A549 (cell line): ENCODE measurements around the gene BCAS1. TPM values are rescaled to one million over a fixed set of nuclear protein-coding genes. Genes with fewer than 3 reads are reported as not detected.

Experiments
- ATAC-seq, 2 experiments: fragments of 200-7000 bp in 1 of 2; fragments of >200 bp in 1 of 2; cut with Nextera tagmentation in 1 of 2; cut with Tn5 transposase in 1 of 2; 3 replicates each; pipeline versions ENCODE4 v1.8.0 to v1.9.1; 2018 to 2020; ENCODE audit warnings: mild to moderate bottlenecking in 1 of 2, moderate library complexity in 1 of 2
- CTCF ChIA-PET: fragments of 300-600 bp; sonication (Branson Sonifier 250); formaldehyde crosslinking; extraction: SDS; loops from one replicate; lab custom pipeline; 2021; ENCODE audit warnings: antibody characterized with exemption, inconsistent platforms; lab: Yijun Ruan, JAX
- POLR2A ChIA-PET: fragments of 350-600 bp; formaldehyde crosslinking; extraction: SDS; loops from one replicate; lab custom pipeline; 2021; ENCODE audit warnings: antibody characterized with exemption, inconsistent platforms; lab: Yijun Ruan, JAX
- DNase-seq, 2 experiments: peaks; one replicate each; pipeline versions ENCODE4 v3.0.0 to v3.0.0-alpha.2; 2011 to 2016; ENCODE audit warnings: low read depth in 1 of 2, low spot score in 1 of 2
- FAIRE-seq: peaks from 2 replicates; lab custom pipeline; 2011; peaks lifted over from hg19 to GRCh38; lab: Jason Lieb, UNC
- H3K27ac ChIP-seq, 2 experiments: fragments of >200 bp; sonication (Bioruptor Twin); formaldehyde crosslinking; 3 replicates each; pipeline ENCODE4 v1.5.1; 2016 to 2017
- H3K4me1 ChIP-seq: fragments of >200 bp; sonication (Bioruptor Twin); formaldehyde crosslinking; 3 replicates; pipeline ENCODE4 v1.6.1; 2016
- H3K4me2 ChIP-seq: fragments of >200 bp; sonication (Bioruptor Twin); formaldehyde crosslinking; 3 replicates; pipeline ENCODE4 v1.6.1; 2016
- H3K4me3 ChIP-seq: fragments of >200 bp; sonication (Bioruptor Twin); formaldehyde crosslinking; 3 replicates; pipeline ENCODE4 v1.5.1; 2016
- H3K9me3 ChIP-seq: fragments of >200 bp; sonication (Bioruptor Twin); formaldehyde crosslinking; 3 replicates; pipeline ENCODE4 v1.6.1; 2016
- ATOH8 ChIP-seq: fragments of 250-450 bp; sonication (Bioruptor Pico); IDR thresholded peaks from 2 replicates; pipeline ENCODE4 v1.5.0; 2020; ENCODE audit warnings: low read depth, mild to moderate bottlenecking, moderate library complexity
- BHLHE40 ChIP-seq: IDR thresholded peaks from 2 replicates; pipeline ENCODE4 v1.6.1; 2012; ENCODE audit warnings: low read depth, low read length, inconsistent platforms
- CBX2 ChIP-seq: fragments of 200-600 bp; sonication (generic); IDR thresholded peaks from 2 replicates; pipeline ENCODE4 v1.6.1; 2016; ENCODE audit warnings: low read depth, mild to moderate bottlenecking, borderline replicate concordance
- ELK1 ChIP-seq: fragments of 150-350 bp; IDR thresholded peaks from 2 replicates; pipeline ENCODE4 v1.6.1; 2014; ENCODE audit warnings: low read depth, mild to moderate bottlenecking, low read length
- EP300 ChIP-seq, 2 experiments: fragments of >200 bp; sonication (Bioruptor Twin); formaldehyde crosslinking; IDR thresholded peaks; 2 replicates in 1 of 2; 3 replicates in 1 of 2; pipeline ENCODE4 v1.6.1; 2016 to 2017
- FOSB ChIP-seq: fragments of 250-450 bp; sonication (Bioruptor Pico); IDR thresholded peaks from 2 replicates; pipeline ENCODE4 v1.5.0; 2020; ENCODE audit warnings: mild to moderate bottlenecking, moderate library complexity
- FOSL2 ChIP-seq, 2 experiments: fragments of 450-650 bp in 1 of 2; fragments of >200 bp in 1 of 2; sonication (Bioruptor Twin) in 1 of 2; formaldehyde crosslinking; IDR thresholded peaks; 2 replicates each; pipeline versions ENCODE4 v1.5.0 to v1.6.1; 2016 to 2020; ENCODE audit warnings: mild to moderate bottlenecking in 1 of 2, moderate library complexity in 1 of 2
- FOXS1 ChIP-seq: fragments of 250-450 bp; sonication (Bioruptor Pico); IDR thresholded peaks from 2 replicates; pipeline ENCODE4 v1.5.0; 2020; ENCODE audit warnings: mild to moderate bottlenecking, moderate library complexity
- GATA3 ChIP-seq: IDR thresholded peaks from 2 replicates; pipeline ENCODE4 v1.6.1; 2012; ENCODE audit warnings: borderline replicate concordance
- HOXB5 ChIP-seq: fragments of 250-450 bp; sonication (Bioruptor Pico); IDR thresholded peaks from 2 replicates; pipeline ENCODE4 v1.5.0; 2020; ENCODE audit warnings: mild to moderate bottlenecking, moderate library complexity
- KDM5A ChIP-seq: fragments of 200-600 bp; sonication (generic); IDR thresholded peaks from 2 replicates; pipeline ENCODE4 v1.6.1; 2016; ENCODE audit warnings: antibody characterized with exemption, mild to moderate bottlenecking
- MAFK ChIP-seq: fragments of 450-650 bp; IDR thresholded peaks from 2 replicates; pipeline ENCODE4 v1.6.1; 2014; ENCODE audit not compliant: partially characterized antibody
- MAZ ChIP-seq: fragments of 150-350 bp; IDR thresholded peaks from 2 replicates; pipeline ENCODE4 v1.6.1; 2014; ENCODE audit warnings: antibody characterized with exemption, low read depth, low read length, borderline replicate concordance
- NPAS2 ChIP-seq: fragments of 250-450 bp; sonication (Bioruptor Pico); IDR thresholded peaks from 2 replicates; pipeline ENCODE4 v1.8.0; 2022; ENCODE audit warnings: mild to moderate bottlenecking, moderate library complexity, borderline replicate concordance
- NR3C1 ChIP-seq: fragments of >200 bp; sonication (Bioruptor Twin); formaldehyde crosslinking; IDR thresholded peaks from 3 replicates; pipeline ENCODE4 v1.6.1; 2017
- RNF2 ChIP-seq: fragments of 200-600 bp; sonication (generic); IDR thresholded peaks from 2 replicates; pipeline ENCODE4 v1.6.1; 2016; ENCODE audit warnings: low read depth, mild to moderate bottlenecking, antibody characterized with exemption, moderate library complexity, borderline replicate concordance
- SMC3 ChIP-seq: fragments of >200 bp; sonication (Bioruptor Twin); formaldehyde crosslinking; IDR thresholded peaks from 3 replicates; pipeline ENCODE4 v1.6.1; 2018; ENCODE audit warnings: inconsistent platforms
- TFCP2L1 ChIP-seq: fragments of 250-450 bp; sonication (Bioruptor Pico); IDR thresholded peaks from 2 replicates; pipeline ENCODE4 v1.5.0; 2021; ENCODE audit warnings: mild to moderate bottlenecking
- TP53 ChIP-seq: fragments of 250-450 bp; sonication (Bioruptor Pico); IDR thresholded peaks from 2 replicates; pipeline ENCODE4 v1.5.0; 2021; ENCODE audit warnings: mild to moderate bottlenecking, moderate library complexity
- USF2 ChIP-seq: fragments of 450-650 bp; IDR thresholded peaks from 2 replicates; pipeline ENCODE4 v1.6.1; 2014; ENCODE audit warnings: antibody characterized with exemption
- ZNF302 ChIP-seq: fragments of 250-450 bp; sonication (Bioruptor Pico); IDR thresholded peaks from 2 replicates; pipeline ENCODE4 v1.9.0; 2021; ENCODE audit warnings: inconsistent platforms, mild to moderate bottlenecking, moderate library complexity
- WGBS: methylation state at CpG from one replicate; pipeline ENCODE4 v1.1.6; 2017; ENCODE audit errors: missing lambda C conversion rate; 5-methylcytosine and 5-hydroxymethylcytosine counted together
- polyA plus RNA-seq, 4 experiments: library from polyadenylated mRNA; depleted of rRNA in 3 of 4; stranded (reverse); fragments of >200 nt; fragmentation: RNase III in 1 of 4; extraction: RNeasy Plus Mini Kit Qiagen cat#74134 plus additional on column Dnase treatment in 1 of 4; gene quantifications; 2 replicates in 3 of 4; 3 replicates in 1 of 4; pipeline ENCODE4 v1.2.3, GENCODE V29; 2011 to 2017

Gene BCAS1
- polyA plus RNA-seq, 2 of the 4 experiments (the other 2 are of a cell fraction) = 1.4 to 3.9 TPM

GRCh38 chr20:54019585-54019984 is 50.8 kb downstream of the BCAS1 start:
- no peak overlapping the region for H3K27ac ChIP-seq
- ChIA-PET CTCF (no interaction called here), POLR2A (no interaction called here)
- TF ChIP-seq GATA3 (no peak), FOSL2 (IDR thresholded peaks at IDR 0.05) (no peak), FOSL2 (CRISPR knock-in tag; IDR thresholded peaks at IDR 0.05) (no peak), NPAS2 (CRISPR knock-in tag) (no peak), MAZ (no peak), TP53 (CRISPR knock-in tag) (no peak), NR3C1 (no peak), TFCP2L1 (CRISPR knock-in tag) (no peak), EP300 (IDR thresholded peaks at IDR 0.05) (no peak), FOXS1 (no peak), FOSB (no peak), CBX2 (no peak), SMC3 (no peak), USF2 (no peak), HOXB5 (CRISPR knock-in tag) (no peak), ATOH8 (no peak), RNF2 (no peak), ELK1 (no peak)
- H3K4me2 ChIP-seq = no peak overlapping the region
- no peak overlapping the region for H3K4me3 ChIP-seq
- no peak for DNase-seq
- no peak for FAIRE-seq
- no peak for ATAC-seq
- no peaks in the 10 kb centered on the region for H3K4me1 ChIP-seq
- 59% methylated on average over 6 of the region's 6 CpGs for WGBS
- no peaks in the 10 kb centered on the region for H3K9me3 ChIP-seq

- Histone ChIP-seq H3K4me3 (no peak overlapping the region), H3K9me3 (no peaks in the 10 kb centered on the region), H3K4me1 (no peaks in the 10 kb centered on the region), H3K27ac (no peak overlapping the region), H3K4me2 (no peak overlapping the region)
- WGBS = 67% methylated on average over 4 of the region's 4 CpGs
- no peak for DNase-seq
- ChIA-PET POLR2A (no interaction called here), CTCF (interaction anchor here (1.4 to 1.5 kb wide), 2 partner anchors 10 to 45 kb away, joined by 3 to 5 read pairs; no protein-coding TSS in a partner anchor)
- no peak for FAIRE-seq
- TF ChIP-seq ZNF302 (CRISPR knock-in tag) = no peak
- no peak for TF ChIP-seq ATOH8
- no peak for TF ChIP-seq TP53 (CRISPR knock-in tag)
- no peak for ATAC-seq
Observed at GRCh38 chr20:54019127-54019526, 51.3 kb downstream of the BCAS1 start.

GRCh38 chr20:54017846-54018245 is 52.5 kb downstream of the BCAS1 start:
- no peak overlapping the region for H3K27ac ChIP-seq
- FAIRE-seq (no peak), ATAC-seq (no peak), DNase-seq (no peak)
- POLR2A ChIA-PET = no interaction called here
- CTCF ChIA-PET = interaction anchor here (1.4 to 1.5 kb wide), 2 partner anchors 11 to 44 kb away, joined by 3 to 5 read pairs; no protein-coding TSS in a partner anchor
- H3K4me2 ChIP-seq = no peak overlapping the region
- TF ChIP-seq BHLHE40 = no peak
- TF ChIP-seq ELK1 = no peak
- no peak for TF ChIP-seq ATOH8
- no peak for TF ChIP-seq USF2
- no peak for TF ChIP-seq KDM5A
- no peak for TF ChIP-seq MAFK
- no peaks in the 10 kb centered on the region for H3K4me1 ChIP-seq
- H3K4me3 ChIP-seq = no peak overlapping the region
- WGBS = 70% methylated on average over 4 of the region's 4 CpGs
- H3K9me3 ChIP-seq = no peaks in the 10 kb centered on the region
